ENCODE results near the gene NUCB1.

Gene NUCB1

GRCh38 chr19:48938256-48938655 lies 38.1 kb downstream of the NUCB1 start:
- DNase-seq = no peak

- DNase-seq = no peak
Observed at GRCh38 chr19:48940902-48941301, 40.8 kb downstream of the NUCB1 start.

- no peak for DNase-seq
Observed at GRCh38 chr19:48943081-48943480, 43.0 kb downstream of the NUCB1 start.

- no peak for DNase-seq
Observed at GRCh38 chr19:48945415-48945814, 45.3 kb downstream of the NUCB1 start.

- DNase-seq = no peak
Observed at GRCh38 chr19:48945817-48946216, 45.7 kb downstream of the NUCB1 start.

- no peak for DNase-seq
Observed at GRCh38 chr19:48946463-48947257, 46.5 kb downstream of the NUCB1 start.

GRCh38 chr19:48947258-48947542 lies 47.1 kb downstream of the NUCB1 start:
- DNase-seq = no peak

- no peak for DNase-seq
Observed at GRCh38 chr19:48950159-48950558, 50.0 kb downstream of the NUCB1 start.

- no peak for DNase-seq
Observed at GRCh38 chr19:48950830-48951519, 50.9 kb downstream of the NUCB1 start.

GRCh38 chr19:48953141-48953540 lies 53.0 kb downstream of the NUCB1 start:
- no peak for DNase-seq

GRCh38 chr19:48953990-48954594 lies 54.0 kb downstream of the NUCB1 start:
- no peak for DNase-seq

- peak; percentile 84 for DNase-seq
Observed at GRCh38 chr19:48954595-48955307, 54.6 kb downstream of the NUCB1 start, which contains the start of gene BAX. Gene BAX (plus strand): TSS chr19:48954875. CDS start chr19:48954929, 54 bp downstream.

GRCh38 chr19:48955308-48955958 lies 55.3 kb downstream of the NUCB1 start:
- DNase-seq = no peak

GRCh38 chr19:48958006-48958405 lies 57.9 kb downstream of the NUCB1 start:
- no peak for DNase-seq

- no peak for DNase-seq
Observed at GRCh38 chr19:48959341-48960239, 59.5 kb downstream of the NUCB1 start.

GRCh38 chr19:48961051-48961649 lies 61.0 kb downstream of the NUCB1 start:
- DNase-seq = no peak

GRCh38 chr19:48961673-48962028 lies 61.5 kb downstream of the NUCB1 start:
- no peak for DNase-seq

GRCh38 chr19:48962029-48962848 lies 62.1 kb downstream of the NUCB1 start:
- DNase-seq = no peak

- DNase-seq = no peak
Observed at GRCh38 chr19:48962849-48963165, 62.7 kb downstream of the NUCB1 start.

- no peak for DNase-seq
Observed at GRCh38 chr19:48963371-48964204, 63.5 kb downstream of the NUCB1 start.

Measured in NCI-H2029 treated with DMSO at 0.1 percent for 48 hours (cell line).